HG02840 (cell line): ENCODE measurements around the gene LYRM7.
"Not testable (repeated sequence)": the region's sequence is repeated elsewhere in the genome, so short reads cannot be mapped to it uniquely, and the experiment has no call there.

Experiments used
- ATAC-seq: cut with Tn5 transposase; IDR thresholded peaks from one replicate; pipeline ENCODE4 v1.9.1; 2021; ENCODE audit warnings: mild to moderate bottlenecking, moderate library complexity, moderate number of reproducible peaks; ENCODE audit not compliant: unreplicated experiment, low FRiP score

Gene LYRM7

GRCh38 chr5:131170540-131171275 lies at the start of gene LYRM7:
LYRM7 (plus strand) TSS chr5:131170944; CDS start chr5:131171021, 77 bp downstream.
- ATAC-seq: peak; percentile 99

GRCh38 chr5:131127244-131127643 lies 43.5 kb upstream of the LYRM7 start:
- not testable (repeated sequence) for ATAC-seq

GRCh38 chr5:131129306-131129705 lies 41.4 kb upstream of the LYRM7 start:
- no peak for ATAC-seq

DNA sequence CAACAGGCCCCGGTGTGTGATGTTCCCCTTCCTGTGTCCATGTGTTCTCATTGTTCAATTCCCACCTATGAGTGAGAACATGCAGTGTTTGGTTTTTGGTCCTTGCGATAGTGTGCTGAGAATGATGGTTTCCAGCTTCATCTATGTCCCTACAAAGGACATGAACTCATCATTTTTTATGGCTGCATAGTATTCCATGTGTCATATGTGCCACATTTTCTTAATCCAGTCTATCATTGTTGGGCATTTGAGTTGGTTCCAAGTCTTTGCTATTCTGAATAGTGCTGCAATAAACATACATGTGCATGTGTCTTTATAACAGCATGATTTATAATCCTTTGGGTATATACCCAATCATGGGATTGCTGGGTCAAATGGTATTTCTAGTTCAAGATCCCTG lies 37.7 kb upstream of the LYRM7 start:
- ATAC-seq: not testable (repeated sequence)

DNA sequence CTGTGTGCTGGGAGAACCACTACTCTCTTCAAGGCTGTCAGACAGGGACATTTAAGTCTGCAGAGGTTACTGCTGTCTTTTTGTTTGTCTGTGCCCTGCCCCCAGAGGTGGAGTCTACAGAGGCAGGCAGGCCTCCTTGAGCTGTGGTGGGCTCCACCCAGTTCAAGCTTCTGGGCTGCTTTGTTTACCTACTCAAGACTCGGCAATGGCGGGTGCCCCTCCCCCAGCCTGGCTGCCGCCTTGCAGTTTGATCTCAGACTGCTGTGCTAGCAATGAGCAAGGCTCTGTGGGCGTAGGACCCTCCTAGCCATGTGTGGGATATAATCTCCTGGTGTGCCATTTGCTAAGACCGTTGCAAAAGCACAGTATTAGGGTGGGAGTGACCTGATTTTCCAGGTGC lies 32.3 kb upstream of the LYRM7 start:
- ATAC-seq: not testable (repeated sequence)

GRCh38 chr5:131139321-131139720 lies 31.4 kb upstream of the LYRM7 start:
- ATAC-seq: no peak

GRCh38 chr5:131142970-131143617 lies 27.6 kb upstream of the LYRM7 start:
- ATAC-seq: no peak

DNA sequence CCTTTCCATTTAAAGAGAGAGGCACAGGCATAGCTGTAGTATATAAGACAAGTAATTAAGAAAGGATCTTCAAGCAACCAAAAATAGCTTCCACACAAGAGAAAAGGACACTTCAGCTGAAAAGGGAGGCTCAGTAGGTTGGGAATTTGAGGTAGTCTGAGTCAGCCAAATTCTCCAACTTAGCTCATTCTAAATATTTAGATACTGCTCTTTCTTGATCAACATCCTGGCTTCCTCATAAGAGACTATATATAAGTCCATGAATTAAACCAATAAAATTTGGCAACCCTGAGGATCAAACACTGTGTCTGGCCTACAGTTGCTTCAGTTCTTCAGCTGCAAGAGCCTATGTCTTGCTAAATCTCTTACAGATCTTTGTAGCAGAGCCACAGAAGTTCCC lies 23.5 kb upstream of the LYRM7 start:
- ATAC-seq: no peak

GRCh38 chr5:131148835-131149234 lies 21.9 kb upstream of the LYRM7 start:
- ATAC-seq: no peak

DNA sequence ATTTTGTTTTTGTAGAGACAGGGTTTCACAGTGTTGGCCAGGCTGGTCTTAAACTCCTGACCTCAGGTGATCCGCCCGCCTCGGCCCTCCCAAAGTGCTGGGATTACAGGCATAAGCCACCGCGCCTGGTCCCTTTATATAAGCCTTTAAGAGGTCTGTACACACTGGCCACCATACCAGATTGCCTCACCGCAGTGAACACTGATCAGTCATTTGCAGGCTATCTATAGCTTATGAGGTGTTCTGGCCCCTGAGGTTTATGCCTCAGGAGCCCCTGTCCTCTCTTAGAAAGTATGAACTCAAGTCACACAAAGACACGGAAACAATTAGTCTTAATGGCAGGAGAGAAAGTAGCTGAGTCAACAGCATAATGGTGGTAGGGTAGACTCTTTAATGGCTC lies 20.3 kb upstream of the LYRM7 start:
- ATAC-seq: no peak

DNA sequence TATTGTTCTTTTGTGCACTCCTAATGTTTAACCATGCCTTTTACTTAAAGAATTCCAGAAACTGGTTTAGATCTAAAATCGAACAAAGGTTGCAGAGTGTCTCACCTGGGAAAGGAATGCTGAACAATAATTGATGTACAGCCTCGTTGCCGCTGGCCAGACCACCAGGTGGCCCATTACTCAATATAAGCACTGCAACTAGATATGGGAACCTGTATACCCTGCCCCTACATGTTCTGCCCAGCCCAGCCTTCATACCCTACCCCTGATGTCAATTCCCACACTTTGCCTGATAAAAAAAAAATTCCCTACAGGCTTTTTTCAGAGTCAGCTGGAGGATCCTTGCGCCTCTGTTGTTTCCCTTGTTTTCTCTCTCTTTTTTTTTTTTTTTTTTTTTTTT lies 19.5 kb upstream of the LYRM7 start:
- no peak for ATAC-seq

- ATAC-seq: no peak
Measured at GRCh38 chr5:131156385-131156784, 14.4 kb upstream of the LYRM7 start.

- no peak for ATAC-seq
Measured at GRCh38 chr5:131156957-131157356, 13.8 kb upstream of the LYRM7 start.

- no peak for ATAC-seq
Measured at GRCh38 chr5:131160134-131160533, 10.6 kb upstream of the LYRM7 start.

- no peak for ATAC-seq
Measured at GRCh38 chr5:131163276-131164119, 7.2 kb upstream of the LYRM7 start.

DNA sequence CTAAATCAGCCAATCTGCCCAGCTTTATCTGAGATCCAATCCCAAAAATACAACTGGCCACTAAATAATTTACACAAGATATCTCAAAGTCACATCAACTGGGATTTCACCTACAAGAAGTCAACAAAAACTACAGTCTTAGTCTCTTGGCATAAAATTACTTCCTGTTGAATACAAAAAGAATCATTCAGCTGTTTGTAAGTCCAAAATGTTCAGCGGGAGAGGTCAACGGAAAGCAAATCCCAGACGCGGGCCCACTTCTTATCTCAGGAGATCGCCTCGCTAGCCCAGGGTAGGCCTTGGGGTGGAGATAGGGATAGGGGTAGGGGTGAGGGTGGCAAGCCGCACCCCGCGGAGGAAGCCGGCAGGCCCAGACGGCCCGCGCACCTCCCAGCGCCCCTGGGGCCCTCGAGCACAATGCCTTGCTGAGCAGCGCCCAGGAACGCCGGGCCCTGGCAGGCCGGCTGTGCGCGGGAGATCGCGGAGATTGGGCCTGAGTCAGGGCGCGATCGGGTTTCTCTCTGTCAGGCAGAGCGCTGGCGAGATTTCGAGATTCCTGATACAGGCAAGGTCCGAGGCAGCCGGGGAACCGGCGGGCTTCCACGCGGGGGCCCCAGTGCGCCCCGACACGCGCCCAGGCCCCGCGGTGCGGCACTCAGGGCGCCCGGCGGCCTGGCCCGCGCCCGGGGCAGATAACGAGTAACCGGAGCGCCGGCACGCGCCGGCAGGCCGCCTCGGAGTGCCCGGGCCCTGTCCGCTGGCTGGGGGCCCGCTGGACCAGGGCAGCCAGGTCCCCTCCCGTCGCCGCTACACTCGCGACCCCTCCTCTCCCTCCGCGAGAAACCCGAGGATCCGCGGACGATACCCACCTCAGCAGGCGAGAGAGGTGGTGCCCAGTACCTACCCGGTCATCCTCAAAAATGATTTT lies 6.3 kb upstream of the LYRM7 start:
- peak; percentile 71 for ATAC-seq

DNA sequence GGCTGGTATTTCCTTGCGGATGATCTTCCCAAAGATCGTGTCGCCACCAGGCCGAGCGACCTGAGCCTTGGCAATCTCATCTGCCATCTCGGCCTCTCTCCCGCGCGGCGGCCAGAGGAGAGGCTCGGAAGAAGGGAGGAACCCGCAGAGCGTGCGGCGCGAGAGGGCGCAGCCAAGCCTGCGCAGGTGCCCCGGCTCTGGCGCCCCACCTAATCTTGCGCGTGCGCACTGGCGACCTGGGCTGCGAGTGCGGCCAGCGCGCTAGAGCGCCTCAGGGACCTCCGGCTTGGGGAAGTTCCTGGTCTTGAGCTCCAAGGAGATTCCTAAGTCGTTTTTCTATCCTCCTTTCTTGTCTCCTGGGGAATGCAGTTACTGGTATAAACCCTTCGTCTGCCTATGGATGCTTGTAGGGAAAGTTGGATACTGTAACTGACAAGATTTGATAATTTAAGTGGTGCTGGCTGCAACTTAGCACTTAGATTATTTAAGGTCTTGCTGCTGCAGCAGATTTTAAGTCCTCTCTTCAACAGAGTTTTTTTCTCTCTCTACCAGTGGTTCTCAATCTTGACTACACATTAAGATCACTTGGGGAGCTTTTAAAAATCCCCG lies 5.5 kb upstream of the LYRM7 start, which contains the start of gene HINT1:
Gene HINT1, minus strand, starts transcription at position 138 of the 609 bp plus-strand sequence. Its CDS starts 51 bp downstream, at position 87.
- peak; percentile 84 for ATAC-seq

- no peak for ATAC-seq
Measured at GRCh38 chr5:131167615-131168014, 3.1 kb upstream of the LYRM7 start.

- ATAC-seq: no peak
Measured at GRCh38 chr5:131169810-131170539, 769 bp upstream of the LYRM7 start.
